ENCODE data around the gene BICD2. TPM values are rescaled to one million over a fixed set of nuclear protein-coding genes. Genes with fewer than 3 reads are reported as not detected.
A peak's percentile ranks its signal among the peaks of the same experiment; 100 is the strongest.

BICD2 gene
- total RNA-seq, 2 donors from 2014 or later: 32.2 to 40.4 TPM

DNA sequence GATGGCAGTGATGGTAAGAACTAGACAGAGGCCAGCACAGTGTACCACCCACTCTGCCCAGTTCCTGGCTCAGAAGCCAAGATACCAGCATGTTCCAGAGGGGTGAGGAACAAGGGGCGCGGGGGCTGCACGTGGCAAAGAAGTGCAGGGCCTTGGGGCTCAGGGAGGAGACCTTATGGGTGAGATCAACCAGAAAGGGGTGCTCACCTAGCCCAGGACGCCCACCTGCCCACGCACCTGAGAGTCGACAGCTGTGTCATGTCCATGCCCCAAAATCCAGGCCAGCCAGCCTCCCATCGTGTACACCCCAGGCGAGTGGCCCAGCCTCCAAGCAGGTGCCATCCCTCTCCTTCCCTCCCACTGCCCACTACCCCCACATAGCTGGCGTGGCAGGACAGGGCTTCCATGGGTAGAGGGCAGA is 34.9 kb downstream of the BICD2 start:
- no peak for DNase-seq (ENCODE audit: low spot score)
- no peaks in the 10 kb centered on the region for H3K9me3 ChIP-seq
- no peaks in the 10 kb centered on the region for H3K27me3 ChIP-seq
- TF ChIP-seq, protein P1, sequence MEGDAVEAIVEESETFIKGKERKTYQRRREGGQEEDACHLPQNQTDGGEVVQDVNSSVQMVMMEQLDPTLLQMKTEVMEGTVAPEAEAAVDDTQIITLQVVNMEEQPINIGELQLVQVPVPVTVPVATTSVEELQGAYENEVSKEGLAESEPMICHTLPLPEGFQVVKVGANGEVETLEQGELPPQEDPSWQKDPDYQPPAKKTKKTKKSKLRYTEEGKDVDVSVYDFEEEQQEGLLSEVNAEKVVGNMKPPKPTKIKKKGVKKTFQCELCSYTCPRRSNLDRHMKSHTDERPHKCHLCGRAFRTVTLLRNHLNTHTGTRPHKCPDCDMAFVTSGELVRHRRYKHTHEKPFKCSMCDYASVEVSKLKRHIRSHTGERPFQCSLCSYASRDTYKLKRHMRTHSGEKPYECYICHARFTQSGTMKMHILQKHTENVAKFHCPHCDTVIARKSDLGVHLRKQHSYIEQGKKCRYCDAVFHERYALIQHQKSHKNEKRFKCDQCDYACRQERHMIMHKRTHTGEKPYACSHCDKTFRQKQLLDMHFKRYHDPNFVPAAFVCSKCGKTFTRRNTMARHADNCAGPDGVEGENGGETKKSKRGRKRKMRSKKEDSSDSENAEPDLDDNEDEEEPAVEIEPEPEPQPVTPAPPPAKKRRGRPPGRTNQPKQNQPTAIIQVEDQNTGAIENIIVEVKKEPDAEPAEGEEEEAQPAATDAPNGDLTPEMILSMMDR (IDR thresholded peaks at IDR 0.05): no peak
- H3K4me3 ChIP-seq: no peak overlapping the region
- peaks cover 0 to 44% of the 10 kb centered on the region in 2 donors for H3K4me1 ChIP-seq
- H3K36me3 ChIP-seq: peaks cover 14% of the 10 kb centered on the region
- H3K27ac ChIP-seq: no peak overlapping the region

DNA sequence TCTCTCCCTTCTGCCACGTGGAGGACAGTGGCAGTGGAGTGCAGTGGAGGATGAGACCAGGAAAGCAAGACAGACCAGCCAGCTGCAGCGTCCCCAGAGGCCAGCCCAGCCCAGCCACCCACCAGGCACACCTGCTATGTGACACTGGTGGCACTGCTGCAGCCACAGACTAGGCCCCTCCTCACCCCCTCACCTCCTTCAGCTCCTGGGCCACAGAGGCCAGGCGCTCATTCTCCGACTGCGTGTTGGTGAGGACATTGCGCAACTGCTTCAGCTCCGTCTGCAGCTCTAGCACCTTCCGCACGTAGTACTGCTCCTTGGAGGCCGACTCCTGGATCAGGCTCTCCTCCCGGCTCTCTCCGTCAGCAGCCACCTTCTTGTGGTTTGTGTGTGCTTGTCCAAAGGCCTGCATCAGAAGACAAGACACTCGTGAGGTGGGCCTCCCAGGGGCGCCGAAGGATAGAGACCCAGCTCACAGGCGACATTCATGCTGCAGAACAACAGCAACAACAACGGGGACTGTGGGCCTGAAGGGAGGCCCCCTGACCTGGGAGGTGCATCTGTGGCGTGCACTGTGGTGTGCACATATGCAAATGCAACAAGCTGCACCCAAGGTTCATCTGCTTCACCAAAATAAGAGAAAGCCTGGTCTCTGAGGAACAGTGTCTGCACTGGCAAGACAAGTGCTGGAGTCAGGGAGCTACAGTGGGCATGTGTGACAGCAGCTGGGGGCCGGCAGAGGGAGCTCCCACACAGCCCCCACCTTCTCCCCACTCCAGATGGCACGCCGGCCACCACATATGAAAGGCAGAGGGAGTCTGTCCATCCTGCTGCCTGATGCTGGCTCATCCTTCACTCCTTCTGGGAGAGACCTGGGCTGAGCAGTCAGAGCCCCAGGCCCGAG is 35.5 kb downstream of the BICD2 start:
- Histone ChIP-seq H3K4me3 (no peak overlapping the region), H3K9me3 (no peaks in the 10 kb centered on the region), H3K36me3 (peaks cover 14% of the 10 kb centered on the region), H3K4me1 (peaks cover 0 to 44% of the 10 kb centered on the region in 2 donors), H3K27me3 (no peaks in the 10 kb centered on the region), H3K27ac (no peak overlapping the region)
- peak; percentile 32 for DNase-seq (ENCODE audit: low spot score)
- TF ChIP-seq, protein P1 (IDR thresholded peaks at IDR 0.05): peak in 1 of 2 donors; percentile 61

DNA sequence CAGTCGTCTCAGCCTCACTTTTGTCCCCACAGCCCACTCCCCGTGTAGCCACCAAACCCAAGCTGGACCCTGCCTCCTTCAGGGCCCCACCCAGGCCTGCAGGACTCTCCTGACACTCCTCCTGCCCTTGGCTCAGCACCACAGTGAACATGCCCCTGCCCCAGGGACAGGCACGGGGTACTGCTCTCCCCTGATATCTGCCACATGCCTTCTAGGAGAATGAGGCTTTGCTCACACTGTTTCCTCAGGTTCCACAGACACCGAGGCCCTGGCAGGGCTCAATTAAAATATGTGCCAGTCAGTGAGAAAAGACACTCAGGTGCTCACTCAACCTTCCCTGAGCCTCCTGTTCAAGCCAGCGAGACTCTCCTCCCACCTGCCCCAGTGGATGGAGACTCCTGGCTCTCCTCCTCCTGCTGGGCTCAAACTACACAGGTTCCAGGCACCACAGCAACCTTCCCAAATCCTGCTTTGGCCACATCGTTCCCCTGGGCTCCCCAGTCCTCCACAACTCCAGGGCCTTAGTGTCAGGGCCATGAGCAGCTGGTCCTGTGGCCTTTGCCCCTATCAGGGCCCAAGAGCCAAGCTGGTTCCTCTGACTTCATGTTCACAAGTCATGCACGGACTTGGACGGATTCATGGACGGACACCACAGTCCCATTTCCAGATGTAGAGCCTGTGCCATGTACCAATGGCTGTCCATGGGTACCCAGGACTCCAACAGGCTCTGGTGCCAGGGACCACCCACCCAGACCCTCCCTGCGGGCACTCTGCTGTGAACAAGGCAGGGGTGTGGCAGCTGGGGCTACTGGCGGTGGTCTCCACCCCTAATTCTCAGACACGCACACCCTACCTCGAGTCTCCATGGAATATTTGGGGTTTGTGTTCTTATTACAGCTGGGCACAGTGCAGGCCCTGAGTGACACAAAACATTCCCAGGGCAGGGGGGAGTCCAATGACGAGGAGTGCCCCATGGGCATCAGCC is 36.6 kb downstream of the BICD2 start:
- peak; percentile 51 for DNase-seq (ENCODE audit: low spot score)
- no peak overlapping the region for H3K4me3 ChIP-seq
- no peaks in the 10 kb centered on the region for H3K27me3 ChIP-seq
- peaks cover 0 to 44% of the 10 kb centered on the region in 2 donors for H3K4me1 ChIP-seq
- no peak overlapping the region for H3K27ac ChIP-seq
- H3K9me3 ChIP-seq: no peaks in the 10 kb centered on the region
- TF ChIP-seq, protein P1 (IDR thresholded peaks at IDR 0.05): no peak
- H3K36me3 ChIP-seq: peaks cover 14% of the 10 kb centered on the region

DNA sequence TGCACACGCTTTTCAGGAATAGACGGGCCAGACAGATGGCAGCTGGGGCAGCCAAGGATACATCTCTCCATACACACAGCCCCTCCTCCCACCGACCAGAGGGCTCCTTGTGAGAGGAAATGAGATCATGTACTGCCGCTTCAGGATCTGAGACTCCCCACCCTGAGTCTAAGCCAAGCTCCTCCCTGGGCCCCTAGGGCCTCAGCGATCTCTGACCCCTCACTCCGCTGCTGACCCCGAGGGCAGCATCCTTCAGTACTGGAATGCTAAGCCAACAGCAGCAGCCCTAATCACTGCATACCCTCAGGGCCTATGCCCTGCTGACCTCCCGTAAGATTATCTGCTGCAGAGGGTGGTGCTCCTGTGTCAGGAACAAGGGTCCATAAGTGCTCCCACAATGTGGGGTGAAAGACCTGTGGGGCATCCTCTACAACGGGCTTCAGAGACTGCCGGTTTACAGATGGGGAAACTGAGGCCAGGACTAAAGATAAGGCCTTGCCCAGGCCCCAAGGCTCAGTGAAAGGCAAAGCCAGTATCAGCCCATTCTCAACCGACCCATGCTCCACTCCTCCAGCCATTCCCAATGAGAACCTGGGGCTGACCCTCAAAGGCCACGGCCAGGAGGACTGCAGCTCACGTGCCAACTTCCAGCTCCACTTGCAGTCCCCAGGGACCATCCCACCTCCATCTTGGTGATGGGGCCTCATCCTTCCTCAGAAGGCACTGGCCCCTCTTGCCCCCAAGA is 37.5 kb downstream of the BICD2 start:
- peaks cover 20% of the 10 kb centered on the region for H3K36me3 ChIP-seq
- peak; percentile 59 for DNase-seq (ENCODE audit: low spot score)
- H3K27ac ChIP-seq: no peak overlapping the region
- no peaks in the 10 kb centered on the region for H3K27me3 ChIP-seq
- TF ChIP-seq, protein P1 (IDR thresholded peaks at IDR 0.05): no peak
- H3K9me3 ChIP-seq: no peaks in the 10 kb centered on the region
- H3K4me3 ChIP-seq: no peak overlapping the region
- peaks cover 0 to 44% of the 10 kb centered on the region in 2 donors for H3K4me1 ChIP-seq

DNA sequence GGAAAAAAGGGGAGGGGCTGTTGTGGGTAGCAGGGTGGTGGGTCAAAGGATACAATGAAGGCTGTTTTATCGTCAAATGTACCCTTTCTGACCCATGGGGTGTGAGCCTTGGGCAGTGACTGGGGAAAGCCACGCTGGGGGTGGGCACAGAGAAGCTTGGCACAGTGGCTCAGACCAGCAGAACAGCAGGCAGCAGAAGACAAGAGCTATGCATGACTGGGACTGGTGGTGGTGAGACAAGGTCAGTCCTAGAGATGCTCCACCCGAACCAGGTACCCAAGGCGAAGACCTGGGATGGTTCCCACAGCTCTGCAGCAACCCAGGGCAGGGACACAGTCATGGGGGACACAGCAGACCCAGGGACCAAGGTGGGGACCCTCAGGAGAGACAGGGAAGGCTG is 38.3 kb downstream of the BICD2 start:
- H3K4me1 ChIP-seq: peaks cover 0 to 39% of the 10 kb centered on the region in 2 donors
- no peak overlapping the region for H3K27ac ChIP-seq
- H3K4me3 ChIP-seq: no peak overlapping the region
- no peaks in the 10 kb centered on the region for H3K9me3 ChIP-seq
- TF ChIP-seq, protein P1 (IDR thresholded peaks at IDR 0.05): no peak
- peak; percentile 46 for DNase-seq (ENCODE audit: low spot score)
- H3K27me3 ChIP-seq: no peaks in the 10 kb centered on the region
- H3K36me3 ChIP-seq: peaks cover 28% of the 10 kb centered on the region

Measured in right atrium auricular region (tissue), 2 donors.